H9 (cell line): Measurements from ENCODE around the gene AXL. TPM values are rescaled to one million over a fixed set of nuclear protein-coding genes. Genes with fewer than 3 reads are reported as not detected.

Experiments used
- DNase-seq: peaks from one replicate; pipeline ENCODE4 v3.0.0-alpha.2; 2017
- H2AFZ ChIP-seq: one replicate; pipeline ENCODE4 v1.6.1; 2013; ENCODE audit warnings: mild to moderate bottlenecking, low read length, control low read depth, moderate library complexity
- H2AK5ac ChIP-seq: 2 replicates; pipeline ENCODE4 v1.6.1; 2013; ENCODE audit warnings: low read length, control low read depth, mixed read lengths; ENCODE audit not compliant: insufficient read length
- H2BK120ac ChIP-seq: one replicate; pipeline ENCODE4 v1.6.1; 2013; ENCODE audit warnings: low read depth, mild to moderate bottlenecking, low read length, control low read depth, inconsistent platforms; ENCODE audit not compliant: poor library complexity, severe bottlenecking
- H2BK12ac ChIP-seq: 2 replicates; pipeline ENCODE4 v1.6.1; 2013; ENCODE audit warnings: low read length, control low read depth, mixed read lengths, low read depth; ENCODE audit not compliant: insufficient read length
- H2BK15ac ChIP-seq: 2 replicates; pipeline ENCODE4 v1.6.1; 2013; ENCODE audit warnings: low read depth, low read length, control low read depth
- H2BK20ac ChIP-seq: one replicate; pipeline ENCODE4 v1.6.1; 2013; ENCODE audit warnings: low read depth, mild to moderate bottlenecking, low read length, control low read depth, inconsistent platforms; ENCODE audit not compliant: poor library complexity, severe bottlenecking
- H2BK5ac ChIP-seq: 2 replicates; pipeline ENCODE4 v1.6.1; 2013; ENCODE audit warnings: low read length, control low read depth, mixed read lengths; ENCODE audit not compliant: insufficient read length
- H3K14ac ChIP-seq: 2 replicates; pipeline ENCODE4 v1.6.1; 2013; ENCODE audit warnings: low read length, control low read depth; ENCODE audit not compliant: insufficient read depth
- H3K18ac ChIP-seq: 2 replicates; pipeline ENCODE4 v1.6.1; 2013; ENCODE audit warnings: low read depth, mild to moderate bottlenecking, mixed read lengths, low read length, control low read depth; ENCODE audit not compliant: insufficient read length
- H3K23ac ChIP-seq: 2 replicates; pipeline ENCODE4 v1.6.1; 2013; ENCODE audit warnings: low read length, control low read depth, mixed read lengths, low read depth; ENCODE audit not compliant: insufficient read length
- H3K23me2 ChIP-seq: 2 replicates; pipeline ENCODE4 v1.6.1; 2013; ENCODE audit warnings: low read depth, mild to moderate bottlenecking, mixed read lengths, low read length, control low read depth; ENCODE audit not compliant: insufficient read length, poor library complexity, severe bottlenecking
- H3K27ac ChIP-seq: 2 replicates; pipeline ENCODE4 v1.5.1; 2013; ENCODE audit warnings: low read length, control low read depth, mixed read lengths, low read depth; ENCODE audit not compliant: insufficient read length
- H3K27me3 ChIP-seq: 2 replicates; pipeline ENCODE4 v1.6.1; 2013; ENCODE audit warnings: low read length, control low read depth, inconsistent platforms; ENCODE audit not compliant: insufficient read depth
- H3K4ac ChIP-seq: 2 replicates; pipeline ENCODE4 v1.6.1; 2013; ENCODE audit warnings: low read depth, mild to moderate bottlenecking, control low read depth, inconsistent platforms, low read length, moderate library complexity
- H3K4me1 ChIP-seq: 2 replicates; pipeline ENCODE4 v1.6.1; 2013; ENCODE audit warnings: low read length, control low read depth, inconsistent platforms; ENCODE audit not compliant: insufficient read depth
- H3K4me2 ChIP-seq: 2 replicates; pipeline ENCODE4 v1.6.1; 2013; ENCODE audit warnings: low read length, control low read depth, mixed read lengths; ENCODE audit not compliant: insufficient read length, insufficient read depth
- H3K56ac ChIP-seq: 2 replicates; pipeline ENCODE4 v1.6.1; 2013; ENCODE audit warnings: low read depth, mild to moderate bottlenecking, mixed read lengths, low read length, control low read depth; ENCODE audit not compliant: insufficient read length
- H3K79me1 ChIP-seq: 2 replicates; pipeline ENCODE4 v1.6.1; 2013; ENCODE audit warnings: low read depth, mild to moderate bottlenecking, moderate library complexity, low read length, control low read depth, inconsistent platforms; ENCODE audit not compliant: insufficient read depth, poor library complexity, severe bottlenecking
- H3K79me2 ChIP-seq: 2 replicates; pipeline ENCODE4 v1.6.1; 2013; ENCODE audit warnings: low read length, control low read depth, inconsistent platforms; ENCODE audit not compliant: insufficient read depth
- H3K9ac ChIP-seq: 2 replicates; pipeline ENCODE4 v1.6.1; 2013; ENCODE audit warnings: low read length, control low read depth, mixed read lengths; ENCODE audit not compliant: insufficient read length; ENCODE audit errors: extremely low read depth
- H3K9me3 ChIP-seq: one replicate; pipeline ENCODE4 v1.6.1; 2013; ENCODE audit warnings: low read depth, low read length, inconsistent platforms; ENCODE audit not compliant: control insufficient read depth
- H3T11ph ChIP-seq: one replicate; pipeline ENCODE4 v1.6.1; 2013; ENCODE audit warnings: mild to moderate bottlenecking, low read length, control low read depth, inconsistent platforms
- H4K20me1 ChIP-seq: one replicate; pipeline ENCODE4 v1.6.1; 2013; ENCODE audit not compliant: control insufficient read depth, insufficient read length, insufficient read depth
- H4K5ac ChIP-seq: 2 replicates; pipeline ENCODE4 v1.6.1; 2013; ENCODE audit warnings: low read depth, mild to moderate bottlenecking, mixed read lengths, low read length, control low read depth; ENCODE audit not compliant: insufficient read length
- H4K8ac ChIP-seq: replicated peaks from 2 replicates; pipeline ENCODE4 v1.6.1; 2013; ENCODE audit warnings: low read length, control low read depth, mixed read lengths, low read depth; ENCODE audit not compliant: insufficient read length
- H4K91ac ChIP-seq: 2 replicates; pipeline ENCODE4 v1.6.1; 2013; ENCODE audit warnings: low read depth, mild to moderate bottlenecking, moderate library complexity, mixed read lengths, low read length, control low read depth; ENCODE audit not compliant: insufficient read length
- H3K27ac Mint-ChIP-seq, 3 experiments: 2 replicates in 2 of 3; 3 replicates in 1 of 3; pipeline ENCODE4 v1.8.0; 2020 to 2021; ENCODE audit warnings: mixed read lengths in 3 of 3, mild to moderate bottlenecking in 1 of 3, moderate library complexity in 1 of 3
- H3K27me3 Mint-ChIP-seq: 2 replicates; pipeline ENCODE4 v1.8.0; 2021; ENCODE audit warnings: low read depth, mild to moderate bottlenecking, moderate library complexity, mixed read lengths
- H3K36me3 Mint-ChIP-seq, 3 experiments: 2 replicates in 2 of 3; 3 replicates in 1 of 3; pipeline ENCODE4 v1.8.0; 2020 to 2021; ENCODE audit warnings: low read depth in 3 of 3, mixed read lengths in 3 of 3; ENCODE audit not compliant: insufficient read depth in 1 of 3
- H3K4me1 Mint-ChIP-seq, 2 experiments: 2 replicates each; pipeline ENCODE4 v1.8.0; 2020; ENCODE audit warnings: mixed read lengths in 2 of 2
- H3K4me3 Mint-ChIP-seq, 2 experiments: 2 replicates in 1 of 2; 3 replicates in 1 of 2; pipeline ENCODE4 v1.8.0; 2020 to 2021; ENCODE audit warnings: mild to moderate bottlenecking in 2 of 2, mixed read lengths in 2 of 2, moderate library complexity in 1 of 2
- H3K9me3 Mint-ChIP-seq, 2 experiments: 2 replicates in 1 of 2; 3 replicates in 1 of 2; pipeline ENCODE4 v1.8.0; 2020; ENCODE audit warnings: mild to moderate bottlenecking in 2 of 2, mixed read lengths in 2 of 2, moderate library complexity in 1 of 2
- WGBS: extraction: QIAGEN DNeasy Blood & Tissue Kit; methylation state at CpG from one replicate; pipeline ENCODE4 v1.1.7; 2013; ENCODE audit warnings: missing lambda C conversion rate, low lambda C conversion rate, mixed read lengths; ENCODE audit not compliant: insufficient read length; ENCODE audit errors: extremely low coverage; 5-methylcytosine and 5-hydroxymethylcytosine counted together
- total RNA-seq: library from RNA; stranded (reverse); gene quantifications from 2 replicates; pipeline ENCODE4 v1.2.1, GENCODE V29; 2021
- TF ChIP-seq, protein P1 (sequence below): fragments of 200-600 bp; sonication (generic); conservative IDR thresholded peaks from 3 replicates; pipeline ENCODE4 v1.8.0; 2021; ENCODE audit warnings: antibody characterized with exemption, mild to moderate bottlenecking

Gene AXL
- total RNA-seq, 1 experiment from 2014 or later, result 29.4 TPM

DNA sequence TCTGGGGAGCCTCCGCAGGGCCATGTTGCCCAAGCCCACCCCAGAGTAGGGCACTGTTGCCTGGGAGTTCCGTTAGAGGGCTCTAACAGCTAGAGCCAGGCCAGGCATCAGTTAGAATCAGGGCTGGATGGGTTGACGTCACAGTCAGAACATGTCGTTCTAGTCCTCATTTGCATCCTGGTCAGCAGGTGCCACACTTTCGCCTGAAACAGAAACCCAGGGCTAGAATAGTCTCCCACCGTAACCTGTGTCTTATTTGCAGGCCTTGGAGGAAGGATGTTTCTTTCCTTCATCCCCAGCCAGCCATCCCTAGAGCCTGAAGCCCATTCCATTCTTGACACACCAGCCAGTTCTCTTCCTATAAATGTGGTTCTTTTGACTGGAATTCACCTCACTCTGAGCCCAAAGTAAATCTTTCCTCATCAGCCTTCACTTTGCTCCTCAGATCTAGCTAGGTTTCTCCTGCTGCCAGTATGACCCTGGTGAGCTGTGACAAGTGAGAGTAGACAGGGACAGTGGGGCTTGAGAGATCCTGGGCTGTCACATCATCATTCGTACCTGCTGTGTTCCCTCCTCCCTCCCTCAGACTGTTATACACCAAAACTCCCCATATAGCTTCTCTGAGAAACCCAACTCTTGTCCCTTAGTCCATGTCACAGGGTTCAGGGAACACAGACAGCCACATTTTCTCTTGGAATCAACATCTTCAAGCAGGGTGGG lies 78.8 kb downstream of the AXL start:
- Histone ChIP-seq H2BK15ac (no peak overlapping the region), H3K4ac (no peak overlapping the region), H2BK12ac (no peak overlapping the region), H3K23ac (no peak overlapping the region), H3K18ac (no peak overlapping the region), H2AFZ (no peak overlapping the region), H3K79me1 (no peaks in the 10 kb centered on the region), H3K27me3 (no peaks in the 10 kb centered on the region; the same call in 1 of the 2 replicates), H3K9me3 (no peaks in the 10 kb centered on the region), H4K91ac (no peak overlapping the region), H4K20me1 (no peaks in the 10 kb centered on the region), H3K56ac (no peak overlapping the region), H4K8ac (no peak overlapping the region), H3K23me2 (no peaks in the 10 kb centered on the region), H2BK20ac (no peak overlapping the region), H3K79me2 (no peaks in the 10 kb centered on the region), H3K4me1 (no peaks in the 10 kb centered on the region), H2BK5ac (no peak overlapping the region), H3K9ac (no peak overlapping the region), H3K27ac (no peak overlapping the region), H3K14ac (no peak overlapping the region), H3K4me2 (no peak overlapping the region), H2BK120ac (no peak overlapping the region), H4K5ac (no peak overlapping the region), H3T11ph (no peak overlapping the region), H2AK5ac (no peak overlapping the region)
- H3K4me1 Mint-ChIP-seq, result no peaks in the 10 kb centered on the region
- TF ChIP-seq, protein P1, sequence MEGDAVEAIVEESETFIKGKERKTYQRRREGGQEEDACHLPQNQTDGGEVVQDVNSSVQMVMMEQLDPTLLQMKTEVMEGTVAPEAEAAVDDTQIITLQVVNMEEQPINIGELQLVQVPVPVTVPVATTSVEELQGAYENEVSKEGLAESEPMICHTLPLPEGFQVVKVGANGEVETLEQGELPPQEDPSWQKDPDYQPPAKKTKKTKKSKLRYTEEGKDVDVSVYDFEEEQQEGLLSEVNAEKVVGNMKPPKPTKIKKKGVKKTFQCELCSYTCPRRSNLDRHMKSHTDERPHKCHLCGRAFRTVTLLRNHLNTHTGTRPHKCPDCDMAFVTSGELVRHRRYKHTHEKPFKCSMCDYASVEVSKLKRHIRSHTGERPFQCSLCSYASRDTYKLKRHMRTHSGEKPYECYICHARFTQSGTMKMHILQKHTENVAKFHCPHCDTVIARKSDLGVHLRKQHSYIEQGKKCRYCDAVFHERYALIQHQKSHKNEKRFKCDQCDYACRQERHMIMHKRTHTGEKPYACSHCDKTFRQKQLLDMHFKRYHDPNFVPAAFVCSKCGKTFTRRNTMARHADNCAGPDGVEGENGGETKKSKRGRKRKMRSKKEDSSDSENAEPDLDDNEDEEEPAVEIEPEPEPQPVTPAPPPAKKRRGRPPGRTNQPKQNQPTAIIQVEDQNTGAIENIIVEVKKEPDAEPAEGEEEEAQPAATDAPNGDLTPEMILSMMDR, result no peak
- WGBS, result no CpG with 5 or more reads among the region's 7 CpGs
- no peaks in the 10 kb centered on the region for H3K27me3 Mint-ChIP-seq
- peak overlapping the region in 2 of 3 experiments; percentile 8 to 77; a peak in 3 of 7 replicates for H3K27ac Mint-ChIP-seq
- no peak for DNase-seq
- peaks cover 67 to 100% (median 97%) of the 10 kb centered on the region in 3 experiments; a peak in 6 of 7 replicates for H3K36me3 Mint-ChIP-seq
- no peaks in the 10 kb centered on the region for H3K9me3 Mint-ChIP-seq
- H3K4me3 Mint-ChIP-seq, result no peak overlapping the region
